HFFc6 (cell line): ENCODE measurements around the gene SV2B. TPM values are rescaled to one million over a fixed set of nuclear protein-coding genes. Genes with fewer than 3 reads are reported as not detected.

Experiments
- DNase-seq: peaks from one replicate; pipeline ENCODE4 v3.0.0-alpha.2; 2018
- H3K27ac Mint-ChIP-seq: 2 replicates; pipeline ENCODE4 v1.8.0; 2020; ENCODE audit warnings: mild to moderate bottlenecking, mixed read lengths
- H3K27me3 Mint-ChIP-seq: 2 replicates; pipeline ENCODE4 v1.8.0; 2021; ENCODE audit warnings: mild to moderate bottlenecking, moderate library complexity, mixed read lengths; ENCODE audit not compliant: insufficient read depth
- H3K36me3 Mint-ChIP-seq: 2 replicates; pipeline ENCODE4 v1.8.0; 2021; ENCODE audit warnings: low read depth, mixed read lengths
- H3K4me1 Mint-ChIP-seq: 2 replicates; pipeline ENCODE4 v1.8.0; 2020; ENCODE audit warnings: low read depth, mixed read lengths
- H3K4me3 Mint-ChIP-seq: 2 replicates; pipeline ENCODE4 v1.8.0; 2020; ENCODE audit warnings: mild to moderate bottlenecking, moderate library complexity, mixed read lengths
- H3K9me3 Mint-ChIP-seq: 2 replicates; pipeline ENCODE4 v1.8.0; 2020; ENCODE audit warnings: mild to moderate bottlenecking, mixed read lengths
- CTCF ChIP-seq: fragments of 200-600 bp; sonication (generic); IDR thresholded peaks from 2 replicates; pipeline ENCODE4 v1.5.0; 2021; ENCODE audit warnings: antibody characterized with exemption, mild to moderate bottlenecking
- total RNA-seq, 6 experiments: library from RNA; stranded (reverse); fragmentation: NEBNext Ultra II Directional; extraction: Animal tissue kit (Norgen Biotek cat#: 25700); gene quantifications; 2 replicates in 1 of 6; 3 replicates in 5 of 6; pipeline ENCODE4 v1.2.3, GENCODE V29; 2021

The SV2B gene
- total RNA-seq, 6 experiments from 2014 or later: not detected

DNA sequence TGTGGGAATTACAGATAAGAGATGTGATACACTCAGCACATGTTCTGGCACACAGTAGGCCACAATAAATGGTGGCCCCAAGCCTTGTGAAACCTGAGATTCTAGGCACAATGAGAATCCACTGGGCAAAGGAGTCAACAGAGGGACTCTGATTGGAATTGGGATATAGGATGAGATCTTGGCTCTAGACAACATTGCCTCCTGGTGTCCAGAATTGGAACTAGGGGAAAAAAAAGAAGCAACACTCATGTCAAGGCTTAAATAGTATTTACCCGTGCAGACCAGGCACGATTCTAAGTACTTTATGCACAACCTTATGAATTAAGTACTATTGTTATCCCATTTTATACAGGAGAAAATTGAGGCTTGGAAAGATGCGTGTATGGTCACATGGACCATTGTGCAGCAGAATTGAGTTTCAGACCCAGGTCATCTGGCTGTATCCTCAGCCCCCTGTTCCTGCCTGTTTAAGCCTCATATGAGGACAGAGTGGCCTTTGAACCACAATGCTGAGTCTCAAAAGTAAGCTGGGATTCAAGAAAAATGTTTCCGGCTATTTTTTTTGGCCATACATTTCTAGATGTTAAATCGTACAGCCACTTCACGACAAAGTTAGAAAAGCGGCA is 124.8 kb downstream of the SV2B start:
- Mint-ChIP-seq H3K27me3 (peaks cover 2% of the 10 kb centered on the region; the same call in 1 of the 2 replicates), H3K4me1 (no peaks in the 10 kb centered on the region), H3K9me3 (peaks cover 27% of the 10 kb centered on the region; the same call in 1 of the 2 replicates), H3K36me3 (no peaks in the 10 kb centered on the region), H3K4me3 (no peak overlapping the region), H3K27ac (no peak overlapping the region)
- TF ChIP-seq CTCF: peak; percentile 75
- DNase-seq: no peak

- H3K27me3 Mint-ChIP-seq: peaks cover 2% of the 10 kb centered on the region; the same call in 1 of the 2 replicates
- H3K4me1 Mint-ChIP-seq: no peaks in the 10 kb centered on the region
- peaks cover 27% of the 10 kb centered on the region; the same call in 1 of the 2 replicates for H3K9me3 Mint-ChIP-seq
- no peak for DNase-seq
- H3K27ac Mint-ChIP-seq: no peak overlapping the region
- H3K36me3 Mint-ChIP-seq: no peaks in the 10 kb centered on the region
- no peak for TF ChIP-seq CTCF
- no peak overlapping the region for H3K4me3 Mint-ChIP-seq
Observed at GRCh38 chr15:91225741-91226140, 125.7 kb downstream of the SV2B start.

DNA sequence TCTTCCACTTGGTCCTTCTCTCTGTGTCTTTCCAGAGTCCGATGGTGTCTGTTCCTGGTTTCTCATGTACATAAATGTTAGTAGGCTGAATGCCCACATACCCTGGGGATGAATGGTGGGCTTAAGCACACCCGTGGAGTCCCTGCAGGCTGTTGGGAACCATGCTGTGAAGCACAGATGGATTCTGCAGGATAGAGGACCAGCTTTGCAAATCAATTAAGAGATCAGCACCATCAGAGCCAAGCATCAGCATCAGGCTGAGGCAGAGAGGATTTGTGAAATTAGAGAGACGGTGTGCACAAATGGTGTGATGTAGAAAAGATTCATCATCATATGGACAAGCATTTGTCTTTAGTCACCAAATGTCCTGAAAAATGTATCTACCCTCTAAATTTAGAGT is 127.1 kb downstream of the SV2B start:
- no peaks in the 10 kb centered on the region for H3K36me3 Mint-ChIP-seq
- no peak for TF ChIP-seq CTCF
- peaks cover 21% of the 10 kb centered on the region; the same call in 1 of the 2 replicates for H3K9me3 Mint-ChIP-seq
- no peaks in the 10 kb centered on the region for H3K4me1 Mint-ChIP-seq
- DNase-seq: no peak
- H3K27ac Mint-ChIP-seq: no peak overlapping the region
- peaks cover 2% of the 10 kb centered on the region; the same call in 1 of the 2 replicates for H3K27me3 Mint-ChIP-seq
- no peak overlapping the region for H3K4me3 Mint-ChIP-seq

GRCh38 chr15:91227766-91228165 is 127.7 kb downstream of the SV2B start:
- peaks cover 2% of the 10 kb centered on the region; the same call in 1 of the 2 replicates for H3K27me3 Mint-ChIP-seq
- H3K4me1 Mint-ChIP-seq: no peaks in the 10 kb centered on the region
- TF ChIP-seq CTCF: no peak
- H3K9me3 Mint-ChIP-seq: peaks cover 20% of the 10 kb centered on the region; the same call in 1 of the 2 replicates
- DNase-seq: no peak
- H3K4me3 Mint-ChIP-seq: no peak overlapping the region
- H3K36me3 Mint-ChIP-seq: no peaks in the 10 kb centered on the region
- H3K27ac Mint-ChIP-seq: no peak overlapping the region

GRCh38 chr15:91228383-91228782 is 128.3 kb downstream of the SV2B start:
- Mint-ChIP-seq H3K27ac (no peak overlapping the region), H3K4me3 (no peak overlapping the region), H3K4me1 (no peaks in the 10 kb centered on the region), H3K27me3 (peaks cover 2% of the 10 kb centered on the region; the same call in 1 of the 2 replicates), H3K36me3 (no peaks in the 10 kb centered on the region), H3K9me3 (peaks cover 20% of the 10 kb centered on the region; the same call in 1 of the 2 replicates)
- TF ChIP-seq CTCF: no peak
- DNase-seq: no peak
